Right renal cortex interstitium (tissue), 3 donors: ENCODE data around the gene TVP23B. TPM values are rescaled to one million over a fixed set of nuclear protein-coding genes. Genes with fewer than 3 reads are reported as not detected.
"Not testable (repeated sequence)": the region's sequence is repeated elsewhere in the genome, so short reads cannot be mapped to it uniquely, and the experiment has no call there.

ENCODE experiments used
- DNase-seq, 3 donors: peaks; one replicate each; pipeline ENCODE4 v3.0.0-alpha.2; 2013; ENCODE audit warnings: low read depth in 3 of 3, low spot score in 2 of 3
- polyA plus RNA-seq, 3 donors: library from polyadenylated mRNA; unstranded; fragments of 120-200 nt; gene quantifications; one replicate each; pipeline ENCODE4 v1.2.1, GENCODE V29; 2013; ENCODE audit not compliant: insufficient read length in 3 of 3

The TVP23B gene
- polyA plus RNA-seq, result 10 to 100 TPM; 49.0 to 53.9 (median 53.6) TPM

DNA sequence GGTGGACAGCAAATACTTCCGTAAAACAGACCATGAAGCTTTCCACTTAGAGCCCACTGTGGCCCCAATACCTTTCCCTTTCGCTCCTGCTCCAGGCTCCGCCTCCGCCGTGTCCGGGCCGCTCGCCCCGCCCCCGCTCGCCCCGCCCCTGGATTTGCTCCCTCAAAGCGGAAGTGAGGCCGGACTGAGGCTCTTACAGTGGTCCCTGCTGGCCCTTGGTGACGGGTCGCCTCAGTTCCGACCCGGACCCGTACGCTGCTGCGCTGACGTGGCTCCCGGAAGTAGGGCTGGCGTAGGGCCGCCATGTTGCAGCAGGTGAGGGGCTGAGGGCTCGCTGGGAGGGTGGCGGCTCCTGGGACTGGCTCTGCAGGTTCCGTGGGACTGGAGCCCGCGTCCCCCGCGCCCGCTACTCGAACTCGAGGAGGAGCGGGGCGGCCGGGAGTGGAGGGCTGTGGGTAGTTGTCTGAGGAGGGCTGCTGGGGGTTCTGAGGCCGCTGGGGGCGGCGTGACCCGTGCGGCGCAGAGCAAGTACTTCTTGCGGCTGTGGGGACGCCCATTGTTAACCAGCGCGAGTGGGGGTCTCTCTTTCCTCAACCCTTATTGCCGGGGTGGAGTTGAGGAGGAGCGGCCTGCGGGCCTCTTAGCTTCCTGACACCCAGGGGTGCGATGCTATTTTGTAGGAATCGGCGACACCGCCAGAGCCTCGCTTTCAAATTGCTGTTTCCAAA lies at the start of gene TVP23B:
TSS of gene TVP23B (plus strand) at position 193 of the 728 bp plus-strand sequence. CDS start at position 304, 111 bp downstream.
- DNase-seq, result peak; percentile 76 to 87 (median 76)

GRCh38 chr17:18732438-18732837 lies 48.5 kb upstream of the TVP23B start:
- not testable (repeated sequence) for DNase-seq

DNA sequence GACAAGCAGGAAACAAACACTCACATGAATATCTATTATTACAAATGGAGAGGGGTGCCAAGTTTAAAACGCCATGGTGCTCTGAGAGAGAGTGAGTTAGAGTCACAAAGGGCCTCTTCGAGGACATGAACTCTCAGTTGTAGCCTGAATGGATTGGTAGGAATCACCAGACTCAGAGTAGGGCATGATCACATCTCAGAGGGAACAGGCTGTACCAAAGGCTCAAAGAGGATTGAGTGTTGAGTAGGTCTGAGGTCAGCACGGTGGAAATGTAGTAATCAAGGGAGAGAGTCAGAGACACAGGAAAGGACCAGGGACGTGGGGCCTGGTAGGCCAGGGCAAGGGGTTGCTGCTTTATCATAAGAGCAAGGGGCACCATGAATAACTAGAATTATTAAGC lies 47.6 kb upstream of the TVP23B start:
- DNase-seq, result not testable (repeated sequence)

DNA sequence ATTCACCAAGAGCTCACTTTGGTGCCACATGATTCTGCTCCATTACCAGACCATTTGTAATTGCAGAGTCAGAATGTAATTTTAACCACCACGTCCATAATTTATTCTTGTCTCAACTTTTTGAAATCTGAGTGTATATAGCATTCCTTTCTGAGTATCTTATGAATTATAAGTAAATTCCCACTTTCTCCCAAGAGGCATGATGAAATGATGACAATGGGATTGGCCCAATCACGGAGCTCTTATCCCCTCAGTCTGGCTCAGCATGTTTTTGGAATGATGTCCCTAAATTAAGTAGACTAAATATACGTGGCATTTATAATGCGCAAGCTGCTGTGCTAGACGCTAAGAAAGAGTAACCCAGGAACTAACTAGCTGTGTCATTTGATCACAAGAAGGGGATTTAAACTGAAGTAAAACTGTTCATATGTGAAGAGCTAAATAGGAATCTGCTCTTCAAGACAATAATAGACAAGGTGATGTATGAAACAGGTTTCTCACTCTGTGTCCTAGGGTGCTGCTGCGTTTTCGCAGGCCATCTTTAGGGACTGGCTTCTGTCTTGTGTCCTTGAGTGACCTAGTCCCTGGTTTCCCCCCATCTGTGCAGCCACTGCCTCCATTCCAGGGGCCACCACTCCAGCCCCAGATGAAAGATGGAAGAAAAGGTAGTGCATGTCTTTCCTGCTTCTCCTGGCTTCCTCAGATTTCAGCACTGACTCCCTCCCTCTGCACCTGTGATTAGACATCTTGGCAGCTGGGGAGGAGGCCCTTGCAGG lies 41.2 kb upstream of the TVP23B start:
- DNase-seq, result not testable (repeated sequence)

DNA sequence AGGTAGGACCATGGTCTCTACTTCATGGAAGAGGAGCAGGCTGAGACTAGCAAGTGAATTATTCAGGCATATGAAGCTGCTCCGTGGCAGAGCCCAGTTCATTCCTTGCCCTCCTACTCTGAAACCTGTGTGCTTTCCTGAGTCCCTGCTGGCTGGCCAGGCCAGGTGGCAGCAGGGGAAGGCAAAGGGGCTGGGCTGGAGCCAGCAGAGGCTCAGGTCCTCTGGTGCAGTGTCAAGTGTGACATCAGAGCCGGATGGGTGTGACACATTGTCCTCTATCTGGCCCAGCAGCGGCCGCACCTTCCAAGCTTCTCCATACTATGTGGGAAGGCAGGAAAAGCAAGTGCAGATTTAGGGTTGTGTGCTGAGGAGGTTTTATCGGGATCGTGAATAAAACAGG lies 39.8 kb upstream of the TVP23B start:
- not testable (repeated sequence) for DNase-seq

DNA sequence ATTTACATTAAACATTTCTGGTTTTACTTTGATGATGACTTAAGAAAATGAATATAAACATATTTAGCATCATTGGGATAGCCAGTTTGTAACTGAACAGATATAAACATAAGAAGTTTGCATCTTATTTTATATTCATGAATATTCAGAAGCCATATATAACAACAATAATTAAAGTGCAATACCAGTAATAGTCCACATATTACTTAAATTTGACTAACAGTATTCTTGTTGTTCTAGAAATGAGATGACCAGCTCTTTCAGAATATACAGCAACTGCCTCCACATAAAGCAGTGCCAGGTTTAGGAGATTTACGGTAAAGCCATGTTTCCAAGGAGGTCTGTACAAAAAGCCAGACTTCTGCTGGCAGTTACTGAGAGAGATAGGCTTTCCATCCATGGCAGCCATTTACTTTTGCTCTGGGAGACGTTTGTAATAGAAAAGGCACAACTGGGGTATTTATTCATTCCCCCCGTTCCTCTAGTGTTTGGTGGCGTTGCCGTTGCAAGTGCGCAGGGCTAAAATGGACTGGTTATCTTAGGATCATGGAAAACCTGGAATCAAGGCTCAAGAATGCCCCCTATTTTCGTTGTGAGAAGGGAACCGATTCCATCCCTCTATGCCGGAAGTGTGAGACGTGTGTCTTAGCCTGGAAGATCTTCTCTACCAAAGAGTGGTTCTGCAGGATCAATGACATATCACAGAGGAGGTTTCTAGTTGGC lies 37.1 kb upstream of the TVP23B start, which contains the start of gene FBXW10:
TSS of gene FBXW10 (plus strand) at position 356 of the 723 bp plus-strand sequence. CDS start at position 547, 191 bp downstream.
- not testable (repeated sequence) for DNase-seq

GRCh38 chr17:18744726-18745125 lies 36.3 kb upstream of the TVP23B start:
- DNase-seq, result not testable (repeated sequence)

- DNase-seq, result not testable (repeated sequence)
Measured at GRCh38 chr17:18746551-18746950, 34.4 kb upstream of the TVP23B start.

DNA sequence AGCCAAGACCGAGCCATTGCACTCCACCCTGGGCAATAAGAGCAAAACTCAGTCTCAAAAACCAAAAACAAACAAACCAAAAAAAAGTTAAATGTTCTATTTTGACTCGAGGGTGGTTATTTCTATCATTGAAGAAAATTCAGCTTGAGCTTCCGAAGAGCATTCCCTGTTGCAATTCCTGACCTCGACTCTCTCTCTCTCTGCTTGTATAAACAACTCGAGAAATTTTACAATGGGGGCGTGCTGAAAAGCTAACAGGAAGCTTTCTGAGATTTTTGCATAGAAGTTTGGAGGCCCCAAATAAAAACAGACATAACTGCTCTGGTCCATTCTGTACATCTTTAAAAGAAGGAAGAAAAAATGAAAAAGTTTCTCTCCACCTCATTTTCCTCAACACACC lies 33.5 kb upstream of the TVP23B start:
- not testable (repeated sequence) for DNase-seq

DNA sequence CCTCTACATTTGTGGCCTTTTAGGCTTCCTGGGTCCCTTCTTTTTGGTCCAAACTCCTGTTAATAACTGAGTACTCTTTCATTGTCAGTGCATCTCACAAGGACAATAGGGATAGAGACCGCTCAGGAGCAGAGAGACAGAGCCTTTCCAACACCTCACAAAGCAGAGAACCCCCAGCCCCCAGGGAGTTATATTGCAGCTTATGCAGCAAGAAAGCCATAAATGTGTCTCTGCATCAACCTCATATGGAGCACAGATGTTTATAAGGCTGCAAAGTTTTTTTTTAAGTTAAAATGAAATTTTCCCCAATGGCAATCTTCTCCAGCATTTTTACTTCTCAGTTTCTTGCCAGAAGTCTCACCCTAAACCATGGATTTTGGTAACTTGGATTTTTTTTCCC lies 30.7 kb upstream of the TVP23B start:
- not testable (repeated sequence) for DNase-seq

GRCh38 chr17:18753829-18754409 lies 27.1 kb upstream of the TVP23B start:
- DNase-seq, result not testable (repeated sequence)

GRCh38 chr17:18755969-18756368 lies 25.0 kb upstream of the TVP23B start:
- DNase-seq, result not testable (repeated sequence)

- not testable (repeated sequence) for DNase-seq
Measured at GRCh38 chr17:18757368-18758044, 23.5 kb upstream of the TVP23B start.

- not testable (repeated sequence) for DNase-seq
Measured at GRCh38 chr17:18758344-18758743, 22.6 kb upstream of the TVP23B start.

DNA sequence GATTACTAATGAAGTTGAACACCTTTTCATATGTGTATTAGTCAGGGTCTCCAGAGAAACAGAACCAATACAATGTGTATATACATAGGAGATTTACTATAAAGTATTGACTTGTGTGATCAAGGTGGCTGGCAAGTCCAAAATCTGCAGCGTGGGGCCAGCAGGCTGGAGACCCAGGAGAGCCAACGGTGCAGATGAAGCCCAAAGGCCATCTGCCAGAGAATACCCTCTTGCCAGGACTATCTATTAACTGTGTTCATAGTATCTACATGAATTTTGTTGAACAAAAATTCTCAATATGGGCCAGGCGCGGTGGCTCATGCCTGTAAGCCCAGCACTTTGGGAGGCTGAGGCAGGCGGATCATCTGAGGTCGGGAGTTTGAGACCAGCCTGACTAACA lies 20.8 kb upstream of the TVP23B start:
- not testable (repeated sequence) for DNase-seq

GRCh38 chr17:18770572-18770971 lies 10.4 kb upstream of the TVP23B start:
- DNase-seq, result not testable (repeated sequence)

GRCh38 chr17:18771066-18771465 lies 9.9 kb upstream of the TVP23B start:
- DNase-seq, result not testable (repeated sequence)

DNA sequence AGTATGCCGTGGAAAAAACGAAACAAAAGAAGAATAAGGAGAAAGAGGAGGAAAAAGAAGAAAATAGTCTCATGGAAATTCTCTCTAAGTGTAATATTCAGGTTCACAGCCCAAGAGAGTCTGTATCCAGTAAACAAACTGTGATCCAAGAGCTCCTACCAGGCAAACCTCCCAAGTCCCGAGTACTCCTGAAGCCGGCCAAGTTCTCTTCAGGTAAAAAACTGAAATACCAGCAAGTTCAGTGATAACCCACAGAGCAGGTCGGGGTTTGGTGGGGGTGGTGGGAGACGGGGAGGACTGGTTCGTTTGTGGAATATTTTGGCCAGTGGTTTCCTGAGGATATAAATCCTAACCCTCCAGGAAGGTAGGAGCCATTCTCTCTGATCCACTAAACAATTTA lies 8.5 kb upstream of the TVP23B start:
- DNase-seq, result no peak

- not testable (repeated sequence) for DNase-seq
Measured at GRCh38 chr17:18781805-18782204, 822 bp downstream of the TVP23B start.

DNA sequence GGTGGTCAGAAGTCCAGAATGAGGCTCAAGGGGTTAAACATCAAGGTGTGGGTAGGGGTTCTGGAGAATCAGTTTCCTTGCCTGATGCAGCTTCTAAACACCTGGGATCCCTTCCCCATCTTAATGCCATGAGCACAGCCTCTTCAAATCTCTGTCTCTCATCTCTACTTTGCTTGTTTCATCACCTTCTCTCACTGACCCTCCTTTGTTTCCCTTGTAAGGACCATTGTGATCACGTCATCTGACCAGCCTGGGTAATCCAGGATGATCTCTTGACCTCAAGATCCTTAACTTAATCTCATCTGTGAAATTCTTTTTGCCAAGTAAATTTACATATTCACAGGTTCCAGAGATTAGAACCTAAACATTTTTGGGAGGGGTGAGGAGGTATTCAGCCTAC lies 5.0 kb downstream of the TVP23B start:
- DNase-seq, result not testable (repeated sequence)
